Fibroblast of lung (primary cell): Measurements from ENCODE around the gene BCAN. TPM values are rescaled to one million over a fixed set of nuclear protein-coding genes. Genes with fewer than 3 reads are reported as not detected.

ENCODE experiments used
- DNase-seq, 2 donors: peaks; one replicate each; pipeline versions ENCODE4 v3.0.0 to v3.0.0-alpha.2; 2010; ENCODE audit warnings: low read depth in 2 of 2
- H2AFZ ChIP-seq: 2 replicates; pipeline ENCODE4 v1.5.1; 2012; ENCODE audit warnings: low read length, control low read depth, inconsistent platforms
- H3K27ac ChIP-seq: 2 replicates; pipeline ENCODE4 v1.5.1; 2011; ENCODE audit warnings: low read length, control low read depth; ENCODE audit not compliant: insufficient read depth
- H3K27me3 ChIP-seq: 2 replicates; pipeline ENCODE4 v1.5.1; 2011; ENCODE audit warnings: mild to moderate bottlenecking, low read length; ENCODE audit not compliant: control insufficient read depth, insufficient read depth
- H3K36me3 ChIP-seq: 2 replicates; pipeline ENCODE4 v1.5.1; 2011; ENCODE audit warnings: low read length; ENCODE audit not compliant: control insufficient read depth, insufficient read depth
- H3K4me1 ChIP-seq: 2 replicates; pipeline ENCODE4 v1.5.1; 2011; ENCODE audit warnings: low read length; ENCODE audit not compliant: control insufficient read depth, insufficient read depth; ENCODE audit errors: extremely low read depth
- H3K4me2 ChIP-seq: 2 replicates; pipeline ENCODE4 v1.5.1; 2011; ENCODE audit warnings: low read length, control low read depth; ENCODE audit not compliant: insufficient read depth; ENCODE audit errors: extremely low read depth
- H3K4me3 ChIP-seq, 4 experiments: fragments of 200-600 bp in 1 of 4; sonication (generic) in 1 of 4; replicated peaks in 1 of 4; 2 replicates each; pipeline ENCODE4 v1.5.1; 2011 to 2016; ENCODE audit warnings: low read length in 4 of 4, low read depth in 3 of 4, mild to moderate bottlenecking in 3 of 4, control low read depth in 2 of 4, inconsistent platforms in 1 of 4, mixed read lengths in 1 of 4; ENCODE audit not compliant: insufficient read depth in 1 of 4; ENCODE audit errors: control extremely low read depth in 1 of 4
- H3K79me2 ChIP-seq: 2 replicates; pipeline ENCODE4 v1.5.1; 2012; ENCODE audit warnings: mild to moderate bottlenecking, low read length, inconsistent platforms; ENCODE audit not compliant: control insufficient read depth, insufficient read depth
- H3K9ac ChIP-seq: 2 replicates; pipeline ENCODE4 v1.5.1; 2011; ENCODE audit warnings: mild to moderate bottlenecking, low read length, control low read depth; ENCODE audit not compliant: insufficient read depth
- H3K9me3 ChIP-seq: 2 replicates; pipeline ENCODE4 v1.5.1; 2012; ENCODE audit warnings: low read depth, low read length; ENCODE audit not compliant: control insufficient read depth, insufficient read depth
- H4K20me1 ChIP-seq: 2 replicates; pipeline ENCODE4 v1.5.1; 2011; ENCODE audit warnings: low read length; ENCODE audit not compliant: control insufficient read depth, insufficient read depth; ENCODE audit errors: extremely low read depth
- CTCF ChIP-seq, 2 donors: IDR thresholded peaks in 1 of 2; conservative IDR thresholded peaks in 1 of 2; 1 replicate in 1 of 2; 2 replicates in 1 of 2; pipeline ENCODE4 v1.5.1; 2011 to 2012; ENCODE audit warnings: low read length in 2 of 2, control low read depth in 1 of 2, inconsistent platforms in 1 of 2, low read depth in 1 of 2, mild to moderate bottlenecking in 1 of 2
- EZH2 ChIP-seq: IDR thresholded peaks from 2 replicates; pipeline ENCODE4 v1.5.1; 2012; ENCODE audit warnings: low read length, control low read depth, mild to moderate bottlenecking; ENCODE audit errors: missing control alignments
- polyA plus RNA-seq, 2 donors: library from polyadenylated mRNA; depleted of rRNA in 1 of 2; stranded (reverse) in 1 of 2; unstranded in 1 of 2; fragments of >200 nt; gene quantifications; 2 replicates each; pipeline ENCODE4 v1.2.1, GENCODE V29; 2011 to 2012; ENCODE audit warnings: missing spikeins in 1 of 2
- total RNA-seq: library from RNA; depleted of rRNA; stranded (reverse); fragments of >200 nt; gene quantifications from 2 replicates; pipeline ENCODE4 v1.2.1, GENCODE V29; 2014

The BCAN gene
- total and polyA plus RNA-seq, 2 donors (not counting 1 experiment from before 2014, with no cell fraction given): 0.03 TPM; not detected in 1

GRCh38 chr1:156662005-156662799 is 20.3 kb downstream of the BCAN start:
- peak in 1 of 2 donors; percentile 67 for DNase-seq
- no peak for TF ChIP-seq CTCF (conservative IDR thresholded peaks at IDR 0.05 in 1 of 2, IDR thresholded peaks at IDR 0.05 in 1 of 2; ENCODE audit: low read depth in 1 of 2, low read length in 2 of 2)
- no peaks in the 10 kb centered on the region for H3K36me3 ChIP-seq
- no peaks in the 10 kb centered on the region for H4K20me1 ChIP-seq
- H3K9me3 ChIP-seq: no peaks in the 10 kb centered on the region
- H3K27ac ChIP-seq: peak overlapping the region; percentile 75
- H3K79me2 ChIP-seq: no peaks in the 10 kb centered on the region
- peaks cover 64% of the 10 kb centered on the region for H3K4me1 ChIP-seq
- no peak overlapping the region for H2AFZ ChIP-seq
- no peaks in the 10 kb centered on the region for H3K27me3 ChIP-seq
- peak overlapping the region; percentile 44 for H3K4me2 ChIP-seq
- H3K4me3 ChIP-seq: no peak overlapping the region
- no peak overlapping the region for H3K9ac ChIP-seq

GRCh38 chr1:156662800-156663055 is 20.8 kb downstream of the BCAN start:
- H4K20me1 ChIP-seq: no peaks in the 10 kb centered on the region
- no peak overlapping the region for H2AFZ ChIP-seq
- H3K4me3 ChIP-seq: no peak overlapping the region
- no peaks in the 10 kb centered on the region for H3K79me2 ChIP-seq
- no peak overlapping the region for H3K4me2 ChIP-seq
- peaks cover 64% of the 10 kb centered on the region for H3K4me1 ChIP-seq
- no peak for DNase-seq
- H3K9me3 ChIP-seq: no peaks in the 10 kb centered on the region
- no peaks in the 10 kb centered on the region for H3K27me3 ChIP-seq
- no peaks in the 10 kb centered on the region for H3K36me3 ChIP-seq
- H3K9ac ChIP-seq: no peak overlapping the region
- H3K27ac ChIP-seq: peak overlapping the region; percentile 75
- TF ChIP-seq EZH2 (no peak), CTCF (conservative IDR thresholded peaks at IDR 0.05 in 1 of 2, IDR thresholded peaks at IDR 0.05 in 1 of 2; ENCODE audit: low read depth in 1 of 2, low read length in 2 of 2) (no peak)

- no peak overlapping the region for H2AFZ ChIP-seq
- peak overlapping the region; percentile 33 for H3K4me2 ChIP-seq
- DNase-seq: peak; percentile 74 to 76
- peaks cover 68% of the 10 kb centered on the region for H3K4me1 ChIP-seq
- no peaks in the 10 kb centered on the region for H3K79me2 ChIP-seq
- H3K36me3 ChIP-seq: no peaks in the 10 kb centered on the region
- H4K20me1 ChIP-seq: no peaks in the 10 kb centered on the region
- H3K9ac ChIP-seq: no peak overlapping the region
- no peaks in the 10 kb centered on the region for H3K9me3 ChIP-seq
- TF ChIP-seq CTCF (conservative IDR thresholded peaks at IDR 0.05 in 1 of 2, IDR thresholded peaks at IDR 0.05 in 1 of 2; ENCODE audit: low read depth in 1 of 2, low read length in 2 of 2) (no peak), EZH2 (no peak)
- no peak overlapping the region for H3K4me3 ChIP-seq
- peak overlapping the region; percentile 75 for H3K27ac ChIP-seq
- no peaks in the 10 kb centered on the region for H3K27me3 ChIP-seq
Measured at GRCh38 chr1:156663178-156663577, 21.3 kb downstream of the BCAN start.
